Nephron (organoid): ENCODE results near the gene HIP1.
"Not testable (repeated sequence)": the region's sequence is repeated elsewhere in the genome, so short reads cannot be mapped to it uniquely, and the experiment has no call there.

Experiments
- H3K27ac Mint-ChIP-seq, 3 experiments: 2 replicates each; pipeline ENCODE4 v1.8.0; 2020; ENCODE audit warnings: mixed read lengths in 3 of 3, mild to moderate bottlenecking in 2 of 3, moderate library complexity in 1 of 3
- H3K27me3 Mint-ChIP-seq: 2 replicates; pipeline ENCODE4 v1.8.0; 2021; ENCODE audit warnings: low read depth, mild to moderate bottlenecking, moderate library complexity, mixed read lengths
- H3K36me3 Mint-ChIP-seq: 2 replicates; pipeline ENCODE4 v1.8.0; 2020; ENCODE audit warnings: low read depth, mixed read lengths
- H3K4me1 Mint-ChIP-seq: 2 replicates; pipeline ENCODE4 v1.8.0; 2020; ENCODE audit warnings: mixed read lengths
- H3K4me3 Mint-ChIP-seq, 3 experiments: 2 replicates each; pipeline ENCODE4 v1.8.0; 2020; ENCODE audit warnings: mild to moderate bottlenecking in 3 of 3, mixed read lengths in 3 of 3, moderate library complexity in 2 of 3
- H3K9me3 Mint-ChIP-seq: 2 replicates; pipeline ENCODE4 v1.8.0; 2020; ENCODE audit warnings: mixed read lengths
- CTCF ChIP-seq, 3 experiments: fragments of 200-600 bp; sonication (generic); IDR thresholded peaks; one replicate each; pipeline ENCODE4 v1.5.0; 2021; ENCODE audit warnings: antibody characterized with exemption in 3 of 3; ENCODE audit not compliant: unreplicated experiment in 3 of 3

HIP1 gene

GRCh38 chr7:75732764-75733630 lies 5.7 kb downstream of the HIP1 start:
- Mint-ChIP-seq H3K9me3 (no peaks in the 10 kb centered on the region), H3K27me3 (no peaks in the 10 kb centered on the region), H3K36me3 (no peaks in the 10 kb centered on the region), H3K4me1 (peaks cover 20% of the 10 kb centered on the region), H3K27ac (no peak overlapping the region), H3K4me3 (peak overlapping the region in 2 of 3 experiments; percentile 29 to 35)
- no peak for TF ChIP-seq CTCF (IDR thresholded peaks at IDR 0.05; ENCODE audit: unreplicated experiment in 3 of 3)

- TF ChIP-seq CTCF (IDR thresholded peaks at IDR 0.05; ENCODE audit: unreplicated experiment in 3 of 3) = no peak
- no peak overlapping the region for H3K4me3 Mint-ChIP-seq
- H3K4me1 Mint-ChIP-seq = peaks cover 13% of the 10 kb centered on the region
- no peaks in the 10 kb centered on the region for H3K36me3 Mint-ChIP-seq
- no peak overlapping the region for H3K27ac Mint-ChIP-seq
- no peaks in the 10 kb centered on the region for H3K9me3 Mint-ChIP-seq
- no peaks in the 10 kb centered on the region for H3K27me3 Mint-ChIP-seq
These were observed 6.7 kb downstream of the HIP1 start for GRCh38 chr7:75732016-75732521.

GRCh38 chr7:75729851-75730274 lies 8.9 kb downstream of the HIP1 start:
- Mint-ChIP-seq H3K36me3 (no peaks in the 10 kb centered on the region), H3K4me1 (peaks cover 10% of the 10 kb centered on the region), H3K4me3 (no peak overlapping the region), H3K27me3 (no peaks in the 10 kb centered on the region), H3K9me3 (no peaks in the 10 kb centered on the region), H3K27ac (no peak overlapping the region)
- no peak for TF ChIP-seq CTCF (IDR thresholded peaks at IDR 0.05; ENCODE audit: unreplicated experiment in 3 of 3)

- no peak for TF ChIP-seq CTCF (IDR thresholded peaks at IDR 0.05; ENCODE audit: unreplicated experiment in 3 of 3)
- Mint-ChIP-seq H3K4me3 (no peak overlapping the region), H3K27ac (no peak overlapping the region), H3K4me1 (no peaks in the 10 kb centered on the region), H3K27me3 (no peaks in the 10 kb centered on the region), H3K9me3 (no peaks in the 10 kb centered on the region), H3K36me3 (no peaks in the 10 kb centered on the region)
These were observed 10.7 kb downstream of the HIP1 start for GRCh38 chr7:75727881-75728593.

GRCh38 chr7:75727351-75727750 lies 11.4 kb downstream of the HIP1 start:
- H3K36me3 Mint-ChIP-seq, H3K4me1 Mint-ChIP-seq, H3K9me3 Mint-ChIP-seq, H3K4me3 Mint-ChIP-seq, H3K27ac Mint-ChIP-seq, H3K27me3 Mint-ChIP-seq: not testable (repeated sequence)

- H3K36me3 Mint-ChIP-seq = no peaks in the 10 kb centered on the region
- H3K4me1 Mint-ChIP-seq = no peaks in the 10 kb centered on the region
- H3K4me3 Mint-ChIP-seq = no peak overlapping the region
- no peak overlapping the region for H3K27ac Mint-ChIP-seq
- no peaks in the 10 kb centered on the region for H3K9me3 Mint-ChIP-seq
- no peak for TF ChIP-seq CTCF (IDR thresholded peaks at IDR 0.05; ENCODE audit: unreplicated experiment in 3 of 3)
- H3K27me3 Mint-ChIP-seq = no peaks in the 10 kb centered on the region
These were observed 13.4 kb downstream of the HIP1 start for GRCh38 chr7:75725306-75725705.
